Activated CD4-positive, alpha-beta T cell treated with anti-CD3 and anti-CD28 coated beads, Interleukin-2, amount 50 U/mL, for 1 hour (primary cell): ENCODE data around the gene SOX9.

Experiments
- DNase-seq: peaks from one replicate; pipeline ENCODE4 v3.0.0-alpha.2; 2020

Gene SOX9

GRCh38 chr17:72164158-72164739 is 43.4 kb downstream of the SOX9 start:
- no peak for DNase-seq

- no peak for DNase-seq
Measured at GRCh38 chr17:72165192-72165866, 44.5 kb downstream of the SOX9 start.

- no peak for DNase-seq
Measured at GRCh38 chr17:72165867-72166439, 45.1 kb downstream of the SOX9 start.

GRCh38 chr17:72167593-72167992 is 46.8 kb downstream of the SOX9 start:
- no peak for DNase-seq

- DNase-seq: no peak
Measured at GRCh38 chr17:72169823-72170222, 49.0 kb downstream of the SOX9 start.

GRCh38 chr17:72171703-72172667 is 51.2 kb downstream of the SOX9 start:
- DNase-seq: no peak

GRCh38 chr17:72173499-72174116 is 52.8 kb downstream of the SOX9 start:
- no peak for DNase-seq

- DNase-seq: no peak
Measured at GRCh38 chr17:72175263-72175662, 54.4 kb downstream of the SOX9 start.
